Inferior parietal cortex (tissue), 1 donor: Measurements from ENCODE around the gene COG8.
A peak's percentile ranks its signal among the peaks of the same experiment; 100 is the strongest.

ENCODE experiments used
- DNase-seq: peaks from one replicate; pipeline ENCODE4 v3.0.0-alpha.2; 2016; ENCODE audit errors: extremely low spot score

Gene COG8

DNA sequence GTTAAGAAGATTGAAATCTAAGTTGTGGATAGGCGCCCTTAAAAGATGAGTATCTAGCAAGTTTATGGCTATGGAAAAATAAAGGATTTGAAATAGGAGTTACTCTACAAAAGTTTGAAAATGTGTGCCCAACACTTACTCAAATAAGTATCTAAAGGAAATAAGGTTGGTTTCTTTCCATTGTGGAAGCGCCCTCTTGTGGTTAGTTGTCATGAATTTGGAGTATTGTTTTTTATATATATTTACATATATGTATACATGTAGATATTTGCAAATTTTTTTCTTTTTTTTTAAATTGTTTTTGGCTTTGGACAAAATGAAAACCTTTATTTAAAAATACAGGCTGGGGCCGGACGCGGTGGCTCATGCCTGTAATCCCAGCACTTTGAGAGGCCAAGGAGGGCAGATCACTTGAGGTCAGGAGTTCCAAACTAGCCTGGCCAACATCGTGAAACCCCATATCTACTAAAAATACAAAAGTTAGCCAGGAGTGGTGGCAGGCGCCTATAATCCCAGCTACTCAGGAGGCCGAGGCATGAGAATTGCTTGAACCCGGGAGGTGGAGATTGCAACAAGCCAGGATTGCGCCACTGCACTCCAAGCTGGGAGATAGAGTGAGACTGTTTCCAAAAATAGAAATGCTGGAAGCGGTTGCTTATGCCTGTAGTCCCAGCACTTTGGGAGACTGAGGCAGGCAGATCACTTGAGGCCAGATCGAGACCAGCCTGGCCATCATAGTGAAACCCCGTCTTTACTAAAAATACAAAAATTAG is 52.2 kb downstream of the COG8 start:
- peak; percentile 89 for DNase-seq

DNA sequence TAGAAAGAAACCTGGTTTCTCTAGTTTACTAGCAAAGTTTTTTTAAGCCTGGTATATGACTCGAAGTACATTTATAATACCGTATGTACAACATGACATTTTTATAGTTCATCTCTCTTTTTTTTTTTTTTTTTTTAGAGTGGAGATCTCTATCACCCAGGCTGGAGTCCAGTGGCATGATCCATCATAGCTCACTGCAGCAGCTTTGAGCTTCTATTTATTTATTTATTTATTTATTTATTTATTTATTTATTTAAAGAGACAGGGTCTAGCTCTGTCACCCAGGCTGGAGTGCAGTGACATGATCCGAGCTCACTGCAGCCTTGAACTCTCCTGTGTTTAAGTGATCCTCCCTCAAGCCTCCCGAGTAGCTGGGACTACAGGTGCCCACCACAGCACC is 54.1 kb downstream of the COG8 start:
- DNase-seq = no peak

DNA sequence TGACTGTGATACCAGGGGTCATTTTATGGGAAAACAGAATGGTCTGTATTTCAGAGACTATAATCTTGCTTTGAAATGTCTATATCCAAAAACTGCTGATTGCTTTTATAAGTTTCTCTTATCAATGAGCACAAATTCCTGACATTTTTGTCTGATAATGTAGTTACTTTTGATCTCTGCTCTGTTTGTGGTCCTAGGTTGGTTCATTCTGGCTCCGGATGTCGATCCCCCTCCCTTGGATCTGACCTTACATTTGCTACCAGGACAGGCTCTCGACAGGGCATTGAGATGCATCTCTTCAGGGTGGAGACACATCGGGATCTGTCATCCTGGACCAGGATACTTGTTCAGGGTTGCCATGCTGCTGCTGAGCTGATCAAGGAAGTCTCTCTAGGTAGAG is 55.5 kb downstream of the COG8 start:
- DNase-seq = no peak

GRCh38 chr16:69277413-69277812 is 62.0 kb downstream of the COG8 start:
- DNase-seq = no peak
